ENCODE data around the gene UQCC3.
"Not testable (repeated sequence)": the region's sequence is repeated elsewhere in the genome, so short reads cannot be mapped to it uniquely, and the experiment has no call there.

DNA sequence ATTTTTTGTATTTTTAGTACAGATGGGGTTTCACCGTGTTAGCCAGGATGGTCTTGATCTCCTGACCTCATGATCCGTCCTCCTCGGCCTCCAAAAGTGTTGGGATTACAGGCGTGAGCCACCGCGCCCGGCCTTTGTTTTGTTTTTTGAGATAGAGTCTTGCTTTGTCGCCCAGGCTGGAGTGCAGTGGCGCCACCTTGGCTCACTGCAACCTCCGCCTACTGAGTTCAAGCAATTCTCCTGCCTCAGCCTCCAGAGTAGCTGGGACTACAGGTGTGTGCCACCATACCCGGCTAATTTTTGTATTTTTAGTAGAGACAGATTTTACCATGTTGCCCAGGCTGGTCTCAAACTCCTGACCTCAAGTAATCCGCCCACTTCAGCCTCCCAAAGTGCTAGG lies 21.2 kb upstream of the UQCC3 start:
- TF ChIP-seq, protein P1, sequence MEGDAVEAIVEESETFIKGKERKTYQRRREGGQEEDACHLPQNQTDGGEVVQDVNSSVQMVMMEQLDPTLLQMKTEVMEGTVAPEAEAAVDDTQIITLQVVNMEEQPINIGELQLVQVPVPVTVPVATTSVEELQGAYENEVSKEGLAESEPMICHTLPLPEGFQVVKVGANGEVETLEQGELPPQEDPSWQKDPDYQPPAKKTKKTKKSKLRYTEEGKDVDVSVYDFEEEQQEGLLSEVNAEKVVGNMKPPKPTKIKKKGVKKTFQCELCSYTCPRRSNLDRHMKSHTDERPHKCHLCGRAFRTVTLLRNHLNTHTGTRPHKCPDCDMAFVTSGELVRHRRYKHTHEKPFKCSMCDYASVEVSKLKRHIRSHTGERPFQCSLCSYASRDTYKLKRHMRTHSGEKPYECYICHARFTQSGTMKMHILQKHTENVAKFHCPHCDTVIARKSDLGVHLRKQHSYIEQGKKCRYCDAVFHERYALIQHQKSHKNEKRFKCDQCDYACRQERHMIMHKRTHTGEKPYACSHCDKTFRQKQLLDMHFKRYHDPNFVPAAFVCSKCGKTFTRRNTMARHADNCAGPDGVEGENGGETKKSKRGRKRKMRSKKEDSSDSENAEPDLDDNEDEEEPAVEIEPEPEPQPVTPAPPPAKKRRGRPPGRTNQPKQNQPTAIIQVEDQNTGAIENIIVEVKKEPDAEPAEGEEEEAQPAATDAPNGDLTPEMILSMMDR (IDR thresholded peaks at IDR 0.05), result not testable (repeated sequence)
- TF ChIP-seq POLR2A, POLR2AphosphoS5 (IDR thresholded peaks at IDR 0.05): not testable (repeated sequence)

All from breast epithelium (tissue), 3 donors.